GM18499 (cell line): ENCODE measurements around the gene AOAH.
A peak's percentile ranks its signal among the peaks of the same experiment; 100 is the strongest.

Experiments used
- ATAC-seq: cut with Tn5 transposase; IDR thresholded peaks from one replicate; pipeline ENCODE4 v1.9.1; 2021; ENCODE audit warnings: moderate number of reproducible peaks; ENCODE audit not compliant: insufficient read depth, unreplicated experiment

AOAH gene

GRCh38 chr7:36723951-36724664 lies at the start of gene AOAH:
AOAH (minus strand) TSS chr7:36724494; CDS start chr7:36724148, 346 bp downstream.
- ATAC-seq, result peak; percentile 85

- no peak for ATAC-seq
Measured at GRCh38 chr7:36766451-36766850, 42.2 kb upstream of the AOAH start.

- no peak for ATAC-seq
Measured at GRCh38 chr7:36765605-36766004, 41.3 kb upstream of the AOAH start.

- ATAC-seq, result no peak
Measured at GRCh38 chr7:36764929-36765328, 40.6 kb upstream of the AOAH start.

- no peak for ATAC-seq
Measured at GRCh38 chr7:36763132-36763816, 39.0 kb upstream of the AOAH start.

GRCh38 chr7:36762394-36762793 lies 38.1 kb upstream of the AOAH start:
- no peak for ATAC-seq

- ATAC-seq, result no peak
Measured at GRCh38 chr7:36761835-36762234, 37.5 kb upstream of the AOAH start.

GRCh38 chr7:36760856-36761762 lies 36.8 kb upstream of the AOAH start:
- ATAC-seq, result no peak

GRCh38 chr7:36758879-36759278 lies 34.6 kb upstream of the AOAH start:
- ATAC-seq, result no peak

- no peak for ATAC-seq
Measured at GRCh38 chr7:36755484-36755883, 31.2 kb upstream of the AOAH start.

- no peak for ATAC-seq
Measured at GRCh38 chr7:36752026-36752711, 27.9 kb upstream of the AOAH start.

- no peak for ATAC-seq
Measured at GRCh38 chr7:36750451-36750850, 26.2 kb upstream of the AOAH start.

GRCh38 chr7:36749282-36749960 lies 25.1 kb upstream of the AOAH start:
- no peak for ATAC-seq

GRCh38 chr7:36748017-36748487 lies 23.8 kb upstream of the AOAH start:
- no peak for ATAC-seq

GRCh38 chr7:36747280-36748016 lies 23.2 kb upstream of the AOAH start:
- no peak for ATAC-seq

- ATAC-seq, result no peak
Measured at GRCh38 chr7:36746347-36746746, 22.1 kb upstream of the AOAH start.

- ATAC-seq, result no peak
Measured at GRCh38 chr7:36742911-36743775, 18.8 kb upstream of the AOAH start.

GRCh38 chr7:36741866-36742265 lies 17.6 kb upstream of the AOAH start:
- ATAC-seq, result no peak
